Tibial artery (tissue), 4 donors: ENCODE measurements around the gene P2RY8.

Experiments
- DNase-seq, 2 donors: peaks; one replicate each; pipeline ENCODE4 v3.0.0-alpha.2; 2019
- H3K27ac ChIP-seq, 2 donors: fragments of 200-600 bp; sonication (generic) in 1 of 2; 1 replicate in 1 of 2; 2 replicates in 1 of 2; pipeline ENCODE4 v1.5.1; 2018 to 2019; ENCODE audit warnings: mild to moderate bottlenecking in 1 of 2
- H3K27me3 ChIP-seq, 2 donors: fragments of 200-600 bp; sonication (generic) in 1 of 2; one replicate each; pipeline versions ENCODE4 v1.5.1 to v1.6.0; 2016 to 2019
- H3K36me3 ChIP-seq, 3 donors: fragments of 200-600 bp; sonication (generic) in 2 of 3; one replicate each; pipeline ENCODE4 v1.5.1; 2016 to 2019; ENCODE audit warnings: mild to moderate bottlenecking in 2 of 3
- H3K4me1 ChIP-seq, 4 donors: fragments of 200-600 bp; sonication (generic) in 2 of 4; 1 replicate in 3 of 4; 2 replicates in 1 of 4; pipeline ENCODE4 v1.5.1; 2016 to 2019
- H3K4me3 ChIP-seq, 2 donors: fragments of 200-600 bp; sonication (generic) in 1 of 2; 1 replicate in 1 of 2; 2 replicates in 1 of 2; pipeline ENCODE4 v1.5.1; 2018 to 2019; ENCODE audit warnings: mild to moderate bottlenecking in 2 of 2
- H3K9me3 ChIP-seq, 3 donors: fragments of 200-600 bp; sonication (generic) in 1 of 3; one replicate each; pipeline ENCODE4 v1.5.1; 2016 to 2019
- CTCF ChIP-seq, 2 experiments: fragments of 200-600 bp in 1 of 2; fragments of 450-650 bp in 1 of 2; IDR thresholded peaks; one replicate each; pipeline ENCODE4 v1.5.1; 2017 to 2019; ENCODE audit warnings: antibody characterized with exemption in 2 of 2, mild to moderate bottlenecking in 1 of 2, moderate library complexity in 1 of 2
- intact Hi-C: fragments of 100-400 bp; cut with DNase I; formaldehyde crosslinking; loops from one replicate; pipeline ENCODE4 v1.15.0; 2023; ENCODE audit warnings: low total_unique reads

P2RY8 gene

GRCh38 chrX:1440506-1440905 lies 96.5 kb downstream of the P2RY8 start:
- H3K9me3 ChIP-seq, result no peaks in the 10 kb centered on the region
- DNase-seq, result peak in 1 of 2 donors; percentile 19
- no peak overlapping the region for H3K27ac ChIP-seq
- intact Hi-C loops, result no loop called here
- H3K4me1 ChIP-seq, result no peaks in the 10 kb centered on the region
- H3K4me3 ChIP-seq, result no peak overlapping the region
- no peak for TF ChIP-seq CTCF (IDR thresholded peaks at IDR 0.05)
- H3K36me3 ChIP-seq, result peaks cover 29 to 63% (median 56%) of the 10 kb centered on the region in 3 donors
- no peaks in the 10 kb centered on the region for H3K27me3 ChIP-seq

- Histone ChIP-seq H3K27me3 (no peaks in the 10 kb centered on the region), H3K9me3 (no peaks in the 10 kb centered on the region), H3K36me3 (peaks cover 40 to 76% (median 75%) of the 10 kb centered on the region in 3 donors), H3K4me1 (no peaks in the 10 kb centered on the region), H3K4me3 (no peak overlapping the region), H3K27ac (no peak overlapping the region)
- intact Hi-C loops, result no loop called here
- TF ChIP-seq CTCF (IDR thresholded peaks at IDR 0.05), result no peak
- DNase-seq, result peak; percentile 7 to 64
These were observed 101.6 kb downstream of the P2RY8 start for GRCh38 chrX:1435241-1435895.

GRCh38 chrX:1434871-1435240 lies 102.1 kb downstream of the P2RY8 start:
- Histone ChIP-seq H3K36me3 (peaks cover 38 to 71% (median 70%) of the 10 kb centered on the region in 3 donors), H3K27me3 (no peaks in the 10 kb centered on the region), H3K4me3 (no peak overlapping the region), H3K4me1 (no peaks in the 10 kb centered on the region), H3K27ac (no peak overlapping the region), H3K9me3 (no peaks in the 10 kb centered on the region)
- TF ChIP-seq CTCF (IDR thresholded peaks at IDR 0.05), result no peak
- intact Hi-C loops, result no loop called here
- DNase-seq, result peak; percentile 7 to 42

GRCh38 chrX:1433646-1434357 lies 103.2 kb downstream of the P2RY8 start:
- H3K4me1 ChIP-seq, result no peaks in the 10 kb centered on the region
- H3K27me3 ChIP-seq, result no peaks in the 10 kb centered on the region
- intact Hi-C loops, result no loop called here
- DNase-seq, result peak in 1 of 2 donors; percentile 8
- no peak overlapping the region for H3K4me3 ChIP-seq
- TF ChIP-seq CTCF (IDR thresholded peaks at IDR 0.05), result no peak
- no peak overlapping the region for H3K27ac ChIP-seq
- no peaks in the 10 kb centered on the region for H3K9me3 ChIP-seq
- peaks cover 37 to 65% (median 61%) of the 10 kb centered on the region in 3 donors for H3K36me3 ChIP-seq

GRCh38 chrX:1430451-1430850 lies 106.5 kb downstream of the P2RY8 start:
- TF ChIP-seq CTCF (IDR thresholded peaks at IDR 0.05), result no peak
- no peak for DNase-seq
- Histone ChIP-seq H3K36me3 (peaks cover 34 to 59% (median 52%) of the 10 kb centered on the region in 3 donors), H3K27ac (no peak overlapping the region), H3K27me3 (no peaks in the 10 kb centered on the region), H3K9me3 (no peaks in the 10 kb centered on the region), H3K4me3 (no peak overlapping the region), H3K4me1 (no peaks in the 10 kb centered on the region)
- intact Hi-C loops, result no loop called here
